HepG2 (cell line): ENCODE results near the gene MSTO1. TPM values are rescaled to one million over a fixed set of nuclear protein-coding genes. Genes with fewer than 3 reads are reported as not detected.

Source experiments
- CBX1 ChIP-seq: IDR thresholded peaks from one replicate; pipeline ENCODE4 v1.6.1; 2016; ENCODE audit warnings: antibody characterized with exemption, low read depth
- EP300 ChIP-seq, 3 experiments: sonication (generic) in 1 of 3; formaldehyde crosslinking in 1 of 3; IDR thresholded peaks; 2 replicates each; pipeline versions ENCODE4 v1.5.1 to v1.6.1; 2011 to 2020; ENCODE audit warnings: low read depth in 2 of 3, low read length in 2 of 3, borderline replicate concordance in 1 of 3, improper control_type of control experiment in 1 of 3, mild to moderate bottlenecking in 1 of 3, missing genetic modification reagents in 1 of 3, moderate library complexity in 1 of 3
- ETV5 ChIP-seq: IDR thresholded peaks from 2 replicates; pipeline ENCODE4 v1.6.1; 2018; ENCODE audit warnings: missing biosample characterization, missing genetic modification reagents, inconsistent platforms, borderline replicate concordance
- FOXJ3 ChIP-seq: sonication (generic); formaldehyde crosslinking; IDR thresholded peaks from 2 replicates; pipeline ENCODE4 v1.4.0; 2020; ENCODE audit warnings: missing genetic modification reagents, mild to moderate bottlenecking, borderline replicate concordance
- GTF2F1 ChIP-seq: fragments of 150-350 bp; IDR thresholded peaks from 2 replicates; pipeline ENCODE4 v1.6.1; 2014; ENCODE audit warnings: low read length
- KLF9 ChIP-seq: IDR thresholded peaks from 2 replicates; pipeline ENCODE4 v1.6.1; 2016; ENCODE audit warnings: low read depth
- KMT2A ChIP-seq: sonication (generic); formaldehyde crosslinking; IDR thresholded peaks from 2 replicates; pipeline ENCODE4 v1.4.0; 2020; ENCODE audit warnings: missing genetic modification reagents
- NONO ChIP-seq, 2 experiments: fragments of 450-650 bp in 1 of 2; sonication (generic) in 1 of 2; formaldehyde crosslinking in 1 of 2; IDR thresholded peaks in 1 of 2; conservative IDR thresholded peaks in 1 of 2; 2 replicates each; pipeline versions ENCODE4 v1.6.1 to v1.8.0; 2017 to 2022; ENCODE audit warnings: mild to moderate bottlenecking in 1 of 2, missing genetic modification reagents in 1 of 2, moderate library complexity in 1 of 2
- RAD21 ChIP-seq: fragments of 450-650 bp; formaldehyde crosslinking; IDR thresholded peaks from 2 replicates; pipeline ENCODE4 v1.5.0; 2020; ENCODE audit warnings: mild to moderate bottlenecking
- RAD51 ChIP-seq: fragments of 450-650 bp; IDR thresholded peaks from 2 replicates; pipeline ENCODE4 v1.6.1; 2016; ENCODE audit warnings: borderline replicate concordance
- REL ChIP-seq: sonication (generic); formaldehyde crosslinking; conservative IDR thresholded peaks from 2 replicates; pipeline ENCODE4 v1.8.0; 2022; ENCODE audit warnings: mild to moderate bottlenecking, missing genetic modification reagents, moderate library complexity
- RFX3 ChIP-seq: IDR thresholded peaks from 2 replicates; pipeline ENCODE4 v1.6.1; 2016; ENCODE audit warnings: missing biosample characterization, missing genetic modification reagents
- ZBTB7A ChIP-seq: sonication (generic); formaldehyde crosslinking; IDR thresholded peaks from 2 replicates; pipeline ENCODE4 v1.8.0; 2022; ENCODE audit warnings: mild to moderate bottlenecking, missing genetic modification reagents
- ZBTB8A ChIP-seq: sonication (generic); formaldehyde crosslinking; IDR thresholded peaks from 2 replicates; pipeline ENCODE4 v1.4.0; 2020; ENCODE audit warnings: mild to moderate bottlenecking, low read depth, missing genetic modification reagents, borderline replicate concordance
- ZFP91 ChIP-seq: sonication (generic); formaldehyde crosslinking; IDR thresholded peaks from 2 replicates; pipeline ENCODE4 v1.9.0; 2022; ENCODE audit warnings: missing genetic modification reagents, mild to moderate bottlenecking, borderline replicate concordance
- ZFY ChIP-seq: sonication (generic); formaldehyde crosslinking; IDR thresholded peaks from 2 replicates; pipeline ENCODE4 v1.4.0; 2020; ENCODE audit warnings: missing genetic modification reagents
- ZNF17 ChIP-seq: sonication (generic); formaldehyde crosslinking; IDR thresholded peaks from 2 replicates; pipeline ENCODE4 v1.5.0; 2020; ENCODE audit warnings: mild to moderate bottlenecking, missing genetic modification reagents
- ZNF280B ChIP-seq: sonication (generic); formaldehyde crosslinking; IDR thresholded peaks from 2 replicates; pipeline ENCODE4 v1.5.0; 2020; ENCODE audit warnings: missing genetic modification reagents, mild to moderate bottlenecking, borderline replicate concordance
- ZNF775 ChIP-seq: sonication (generic); formaldehyde crosslinking; IDR thresholded peaks from 2 replicates; pipeline ENCODE4 v1.4.0; 2020; ENCODE audit warnings: missing genetic modification reagents, mild to moderate bottlenecking, moderate library complexity, borderline replicate concordance
- polyA plus RNA-seq, 8 experiments: library from polyadenylated mRNA; depleted of rRNA in 3 of 8; stranded (reverse) in 7 of 8; unstranded in 1 of 8; fragments of >200 nt; fragmentation: Illumina TruSeq in 4 of 8; extraction: Trizol in 4 of 8; gene quantifications; 2 replicates each; pipeline versions ENCODE4 v1.2.1 to v1.2.3, GENCODE V29; 2011 to 2016; ENCODE audit warnings: low read depth in 4 of 8, missing spikeins in 1 of 8, mixed read lengths in 1 of 8; ENCODE audit not compliant: insufficient read depth in 1 of 8
- total RNA-seq, 5 experiments: library from RNA; depleted of rRNA; stranded (reverse); fragments of >200 nt; fragmentation: Illumina TruSeq; extraction: Trizol; gene quantifications; 2 replicates each; pipeline ENCODE4 v1.2.3, GENCODE V29; 2016; ENCODE audit warnings: low read depth in 1 of 5
- TF ChIP-seq, protein P1 (sequence below): sonication (generic); formaldehyde crosslinking; IDR thresholded peaks from 2 replicates; pipeline ENCODE4 v1.4.0; 2020; ENCODE audit warnings: missing genetic modification reagents, borderline replicate concordance
- TF ChIP-seq, protein P2 (sequence below): sonication (generic); formaldehyde crosslinking; IDR thresholded peaks from 2 replicates; pipeline ENCODE4 v1.8.0; 2022; ENCODE audit warnings: low read depth, missing genetic modification reagents

MSTO1 gene
- total and polyA plus RNA-seq, 2 of the 13 experiments (the other 11 are each of a cell fraction or from before 2014, with no cell fraction given) = 19.1 to 25.3 TPM

DNA sequence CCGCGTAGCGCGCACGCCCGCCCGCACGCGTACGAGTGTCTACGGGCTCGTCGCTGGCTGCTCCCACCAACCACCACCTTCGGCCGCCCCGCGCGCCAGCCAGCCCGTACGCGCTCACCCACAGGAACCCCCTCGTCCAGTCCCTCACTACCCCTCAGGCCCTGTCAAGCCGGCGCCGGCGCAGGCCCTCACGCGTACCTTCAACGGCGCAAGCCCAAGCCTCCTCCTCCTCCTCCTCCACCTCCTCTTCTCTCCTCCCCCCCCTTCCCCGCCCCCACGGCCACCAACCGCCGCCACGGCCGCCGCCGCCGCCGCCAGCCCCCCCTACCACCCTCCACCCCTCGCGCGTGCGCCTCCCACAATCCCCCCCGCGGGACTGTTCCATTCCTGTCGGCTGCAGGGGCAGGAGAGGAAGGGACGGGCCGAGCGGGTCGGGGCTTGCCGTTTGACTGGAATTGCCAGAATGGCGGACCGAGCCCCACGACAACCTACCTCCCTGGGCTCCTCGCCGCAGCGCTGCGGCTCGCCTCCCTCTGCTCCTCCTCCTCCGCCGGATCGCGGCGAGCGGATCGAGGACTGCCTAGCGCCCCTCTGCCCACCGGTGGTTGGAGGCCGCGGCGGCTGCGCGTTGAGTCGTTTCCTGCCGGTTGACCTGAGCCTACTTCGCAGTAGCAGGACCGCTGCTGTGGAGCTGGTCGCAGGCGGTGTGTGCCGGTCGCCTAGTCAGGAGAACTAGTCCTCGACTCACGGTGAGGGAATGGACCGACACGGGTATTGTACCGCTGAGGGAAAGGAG is 47.2 kb upstream of the MSTO1 start, which contains the start of gene ASH1L (continued):
- TF ChIP-seq, protein P1, sequence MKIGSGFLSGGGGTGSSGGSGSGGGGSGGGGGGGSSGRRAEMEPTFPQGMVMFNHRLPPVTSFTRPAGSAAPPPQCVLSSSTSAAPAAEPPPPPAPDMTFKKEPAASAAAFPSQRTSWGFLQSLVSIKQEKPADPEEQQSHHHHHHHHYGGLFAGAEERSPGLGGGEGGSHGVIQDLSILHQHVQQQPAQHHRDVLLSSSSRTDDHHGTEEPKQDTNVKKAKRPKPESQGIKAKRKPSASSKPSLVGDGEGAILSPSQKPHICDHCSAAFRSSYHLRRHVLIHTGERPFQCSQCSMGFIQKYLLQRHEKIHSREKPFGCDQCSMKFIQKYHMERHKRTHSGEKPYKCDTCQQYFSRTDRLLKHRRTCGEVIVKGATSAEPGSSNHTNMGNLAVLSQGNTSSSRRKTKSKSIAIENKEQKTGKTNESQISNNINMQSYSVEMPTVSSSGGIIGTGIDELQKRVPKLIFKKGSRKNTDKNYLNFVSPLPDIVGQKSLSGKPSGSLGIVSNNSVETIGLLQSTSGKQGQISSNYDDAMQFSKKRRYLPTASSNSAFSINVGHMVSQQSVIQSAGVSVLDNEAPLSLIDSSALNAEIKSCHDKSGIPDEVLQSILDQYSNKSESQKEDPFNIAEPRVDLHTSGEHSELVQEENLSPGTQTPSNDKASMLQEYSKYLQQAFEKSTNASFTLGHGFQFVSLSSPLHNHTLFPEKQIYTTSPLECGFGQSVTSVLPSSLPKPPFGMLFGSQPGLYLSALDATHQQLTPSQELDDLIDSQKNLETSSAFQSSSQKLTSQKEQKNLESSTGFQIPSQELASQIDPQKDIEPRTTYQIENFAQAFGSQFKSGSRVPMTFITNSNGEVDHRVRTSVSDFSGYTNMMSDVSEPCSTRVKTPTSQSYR (CRISPR knock-in tag) = no peak; the same call in 1 of the 2 replicates
- TF ChIP-seq ZNF280B (CRISPR knock-in tag) = peak; percentile 57
- TF ChIP-seq KMT2A (CRISPR knock-in tag) = peak; percentile 40; the same call in 1 of the 2 replicates
- TF ChIP-seq ZNF17 (CRISPR knock-in tag) = no peak
- TF ChIP-seq ZFP91 (CRISPR knock-in tag) = peak; percentile 84
- no peak for TF ChIP-seq ZNF775
- peak; percentile 52; the same call in 1 of the 2 replicates for TF ChIP-seq ETV5 (CRISPR knock-in tag)
- no peak for TF ChIP-seq RAD51
- no peak for TF ChIP-seq ZBTB7A
- peak; percentile 48; the same call in 1 of the 2 replicates for TF ChIP-seq RAD21 (CRISPR knock-in tag)
- 0 out of 2 replicates have a peak, but pooled peaks have one; percentile 34 for TF ChIP-seq FOXJ3 (CRISPR knock-in tag)
- no peak for TF ChIP-seq RFX3 (CRISPR knock-in tag)
- TF ChIP-seq GTF2F1 = no peak
- no peak; the same call in 1 of the 2 replicates for TF ChIP-seq NONO (IDR thresholded peaks at IDR 0.05)
- TF ChIP-seq NONO (CRISPR knock-in tag; conservative IDR thresholded peaks at IDR 0.05) = peak; percentile 82
- peak; percentile 82 for TF ChIP-seq ZFY (CRISPR knock-in tag)
- TF ChIP-seq, protein P2, sequence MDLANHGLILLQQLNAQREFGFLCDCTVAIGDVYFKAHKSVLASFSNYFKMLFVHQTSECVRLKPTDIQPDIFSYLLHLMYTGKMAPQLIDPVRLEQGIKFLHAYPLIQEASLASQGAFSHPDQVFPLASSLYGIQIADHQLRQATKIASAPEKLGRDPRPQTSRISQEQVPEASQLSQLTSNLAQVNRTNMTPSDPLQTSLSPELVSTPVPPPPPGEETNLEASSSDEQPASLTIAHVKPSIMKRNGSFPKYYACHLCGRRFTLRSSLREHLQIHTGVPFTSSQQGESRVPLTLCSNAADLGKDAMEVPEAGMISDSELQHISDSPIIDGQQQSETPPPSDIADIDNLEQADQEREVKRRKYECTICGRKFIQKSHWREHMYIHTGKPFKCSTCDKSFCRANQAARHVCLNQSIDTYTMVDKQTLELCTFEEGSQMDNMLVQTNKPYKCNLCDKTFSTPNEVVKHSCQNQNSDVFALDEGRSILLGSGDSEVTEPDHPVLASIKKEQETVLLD = peak; percentile 85
- peak; percentile 53 for TF ChIP-seq CBX1
- TF ChIP-seq ZBTB8A (CRISPR knock-in tag) = no peak
- no peak for TF ChIP-seq EP300 (IDR thresholded peaks at IDR 0.05; ENCODE audit: low read depth in 2 of 2, low read length in 2 of 2)
- TF ChIP-seq EP300 (CRISPR knock-in tag; IDR thresholded peaks at IDR 0.05; ENCODE audit: borderline replicate concordance) = no peak
- TF ChIP-seq KLF9 = 0 out of 2 replicates have a peak, but pooled peaks have one; percentile 36
- TF ChIP-seq REL (CRISPR knock-in tag) = peak; percentile 69; the same call in 1 of the 2 replicates
